Mesendoderm (in vitro differentiated cells): ENCODE measurements around the gene NINJ1.

Experiments used
- DNase-seq: peaks from one replicate; pipeline ENCODE4 v3.0.0; 2013
- H2AK5ac ChIP-seq: 2 replicates; pipeline ENCODE4 v1.6.1; 2013; ENCODE audit warnings: low read length, inconsistent platforms
- H2BK120ac ChIP-seq: 2 replicates; pipeline ENCODE4 v1.6.1; 2013; ENCODE audit warnings: low read depth, mild to moderate bottlenecking, low read length, moderate library complexity, mixed read lengths
- H2BK15ac ChIP-seq: replicated peaks from 2 replicates; pipeline ENCODE4 v1.6.1; 2013; ENCODE audit warnings: low read depth, mild to moderate bottlenecking, moderate library complexity
- H2BK5ac ChIP-seq: 2 replicates; pipeline ENCODE4 v1.6.1; 2013; ENCODE audit warnings: low read length, inconsistent platforms
- H3K18ac ChIP-seq: 2 replicates; pipeline ENCODE4 v1.6.1; 2013; ENCODE audit warnings: mild to moderate bottlenecking, low read length, mixed read lengths
- H3K23ac ChIP-seq: one replicate; pipeline ENCODE4 v1.6.1; 2013; ENCODE audit warnings: low read length
- H3K27ac ChIP-seq: 2 replicates; pipeline ENCODE4 v1.5.1; 2013; ENCODE audit warnings: low read depth, mild to moderate bottlenecking, inconsistent platforms, low read length, moderate library complexity
- H3K27me3 ChIP-seq: 2 replicates; pipeline ENCODE4 v1.6.1; 2013; ENCODE audit warnings: low read length, control low read depth, mild to moderate bottlenecking, inconsistent platforms; ENCODE audit not compliant: insufficient read depth, poor library complexity
- H3K36me3 ChIP-seq: 2 replicates; pipeline ENCODE4 v1.6.1; 2013; ENCODE audit warnings: low read length, inconsistent platforms; ENCODE audit not compliant: control insufficient read depth, insufficient read depth
- H3K4ac ChIP-seq: one replicate; pipeline ENCODE4 v1.6.1; 2013; ENCODE audit warnings: low read depth, mild to moderate bottlenecking, low read length, moderate library complexity
- H3K4me1 ChIP-seq: 2 replicates; pipeline ENCODE4 v1.6.1; 2013; ENCODE audit warnings: low read depth, low read length, inconsistent platforms; ENCODE audit not compliant: control insufficient read depth
- H3K4me2 ChIP-seq: 2 replicates; pipeline ENCODE4 v1.6.1; 2013; ENCODE audit warnings: low read length
- H3K4me3 ChIP-seq: 2 replicates; pipeline ENCODE4 v1.5.1; 2013; ENCODE audit warnings: mild to moderate bottlenecking, low read length
- H3K56ac ChIP-seq: one replicate; pipeline ENCODE4 v1.6.1; 2013; ENCODE audit warnings: low read length
- H3K79me1 ChIP-seq: 2 replicates; pipeline ENCODE4 v1.6.1; 2013; ENCODE audit warnings: low read length, inconsistent platforms
- H3K79me2 ChIP-seq: 2 replicates; pipeline ENCODE4 v1.6.1; 2013; ENCODE audit warnings: mild to moderate bottlenecking, low read length; ENCODE audit not compliant: control insufficient read depth, insufficient read depth
- H3K9ac ChIP-seq: 2 replicates; pipeline ENCODE4 v1.6.1; 2013; ENCODE audit warnings: low read length, inconsistent platforms
- H4K5ac ChIP-seq: one replicate; pipeline ENCODE4 v1.6.1; 2013; ENCODE audit warnings: low read length
- H4K8ac ChIP-seq: one replicate; pipeline ENCODE4 v1.6.1; 2013; ENCODE audit warnings: low read depth, mild to moderate bottlenecking, control low read depth, low read length, moderate library complexity
- WGBS: extraction: QIAGEN DNeasy Blood & Tissue Kit; methylation state at CpG from one replicate; pipeline ENCODE4 v1.1.7; 2013; ENCODE audit warnings: low lambda C conversion rate, missing lambda C conversion rate; ENCODE audit not compliant: insufficient coverage; ENCODE audit errors: extremely low coverage; 5-methylcytosine and 5-hydroxymethylcytosine counted together

NINJ1 gene

DNA sequence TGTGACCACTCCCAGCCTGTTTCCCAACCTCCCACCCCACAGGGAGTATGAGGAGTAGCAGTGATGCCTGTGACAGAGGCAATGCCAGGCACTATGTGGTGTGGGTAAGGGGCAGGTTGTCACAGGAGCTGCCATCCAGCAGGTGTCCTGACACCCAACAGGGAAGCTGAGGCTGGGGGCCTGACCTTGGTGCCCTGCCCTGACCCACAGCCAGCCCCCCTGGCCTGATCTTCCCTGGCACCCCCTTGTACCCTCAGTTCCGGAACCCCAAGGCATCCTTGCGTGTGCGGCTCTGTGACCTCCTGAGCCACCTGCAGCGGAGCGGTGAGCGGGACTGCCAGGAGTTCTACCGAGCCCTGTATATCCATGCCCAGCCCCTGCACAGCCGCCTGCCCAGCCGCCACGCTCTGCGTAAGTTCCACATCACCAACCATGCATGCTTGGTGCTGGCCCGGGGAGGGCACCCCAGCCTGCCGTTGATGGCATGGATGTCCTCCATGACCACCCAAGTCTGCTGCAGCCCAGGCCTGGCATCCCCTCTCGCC, 23.7 kb downstream of the NINJ1 start:
- Histone ChIP-seq H3K4me3 (no peak overlapping the region), H2AK5ac (no peak overlapping the region), H3K23ac (no peak overlapping the region), H3K9ac (no peak overlapping the region), H3K36me3 (no peaks in the 10 kb centered on the region), H3K18ac (no peak overlapping the region), H3K27ac (no peak overlapping the region), H4K5ac (no peak overlapping the region), H3K4me2 (no peak overlapping the region), H3K56ac (no peak overlapping the region), H3K4me1 (no peaks in the 10 kb centered on the region), H2BK5ac (no peak overlapping the region), H3K4ac (no peak overlapping the region), H3K27me3 (no peaks in the 10 kb centered on the region), H4K8ac (no peak overlapping the region), H2BK15ac (no peak overlapping the region), H3K79me2 (no peaks in the 10 kb centered on the region), H2BK120ac (no peak overlapping the region), H3K79me1 (no peaks in the 10 kb centered on the region)
- no CpG with 5 or more reads among the region's 14 CpGs for WGBS
- DNase-seq: no peak

DNA sequence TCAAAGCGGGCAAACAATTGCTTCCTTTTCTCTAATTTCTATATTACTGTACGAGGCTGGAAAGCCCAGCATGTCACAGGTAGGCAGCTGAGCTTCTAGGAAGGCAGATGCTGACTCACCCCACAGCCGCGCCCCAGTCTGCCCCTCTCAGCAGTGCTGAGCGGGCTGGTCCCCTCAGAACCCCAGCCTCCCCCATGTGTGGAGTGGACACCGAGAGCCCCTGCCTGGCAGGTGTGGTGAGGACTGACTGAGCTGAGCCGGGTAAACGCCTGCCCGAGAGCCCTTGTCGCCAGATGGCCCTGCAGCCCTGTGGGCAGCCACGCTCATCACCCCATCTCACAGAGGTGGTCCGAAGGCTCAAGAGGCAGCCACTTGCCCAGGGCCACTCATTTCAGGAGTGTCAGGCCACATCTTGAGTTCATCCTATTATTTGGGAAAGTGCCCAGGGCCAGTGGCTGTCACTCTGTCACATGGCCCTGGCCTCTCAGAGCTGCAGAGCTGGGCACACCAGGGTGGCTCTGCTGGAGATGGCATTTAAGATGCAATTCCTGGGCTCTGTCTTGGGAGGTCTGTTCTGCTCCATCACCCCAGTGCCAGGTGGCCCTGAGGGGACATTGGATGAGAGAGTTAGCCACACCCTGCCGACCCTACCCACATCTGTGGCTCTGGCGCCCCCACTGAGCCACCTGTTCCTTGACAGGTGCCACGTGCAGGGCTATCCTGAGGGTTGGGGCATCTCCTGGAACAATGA, 25.6 kb downstream of the NINJ1 start:
- no peaks in the 10 kb centered on the region for H3K79me1 ChIP-seq
- no peak overlapping the region for H3K56ac ChIP-seq
- H2AK5ac ChIP-seq: no peak overlapping the region
- H3K79me2 ChIP-seq: no peaks in the 10 kb centered on the region
- H4K5ac ChIP-seq: no peak overlapping the region
- H2BK5ac ChIP-seq: no peak overlapping the region
- H3K18ac ChIP-seq: no peak overlapping the region
- H3K4me1 ChIP-seq: no peaks in the 10 kb centered on the region
- WGBS: no CpG with 5 or more reads among the region's 15 CpGs
- H4K8ac ChIP-seq: no peak overlapping the region
- DNase-seq: no peak
- H3K27me3 ChIP-seq: no peaks in the 10 kb centered on the region
- no peak overlapping the region for H3K9ac ChIP-seq
- H3K27ac ChIP-seq: no peak overlapping the region
- no peak overlapping the region for H3K4me2 ChIP-seq
- no peaks in the 10 kb centered on the region for H3K36me3 ChIP-seq
- H3K23ac ChIP-seq: no peak overlapping the region
- H2BK15ac ChIP-seq: no peak overlapping the region
- no peak overlapping the region for H3K4ac ChIP-seq
- H3K4me3 ChIP-seq: no peak overlapping the region
- no peak overlapping the region for H2BK120ac ChIP-seq

DNA sequence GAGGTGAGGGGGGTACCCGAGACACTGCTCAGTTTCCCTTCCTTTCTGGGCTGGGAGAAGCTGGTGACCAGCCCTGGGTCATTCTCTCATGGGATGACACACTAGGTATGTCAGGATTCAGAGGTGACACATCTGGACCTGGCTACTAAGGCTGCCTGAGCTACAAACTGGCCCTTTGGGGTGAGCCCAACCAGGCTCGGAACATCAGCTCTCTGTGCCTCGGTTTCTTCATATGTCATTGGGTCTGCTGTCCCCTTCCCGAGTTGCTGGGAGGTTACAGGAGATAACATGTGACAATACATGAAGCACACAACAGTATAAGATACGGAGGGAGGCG, 26.3 kb downstream of the NINJ1 start:
- H3K4me2 ChIP-seq: no peak overlapping the region
- no peak for DNase-seq
- H2BK15ac ChIP-seq: no peak overlapping the region

GRCh38 chr9:93107151-93107824, 26.8 kb downstream of the NINJ1 start:
- H3K18ac ChIP-seq: no peak overlapping the region
- H3K79me2 ChIP-seq: no peaks in the 10 kb centered on the region
- no peak overlapping the region for H2BK5ac ChIP-seq
- H3K4me1 ChIP-seq: no peaks in the 10 kb centered on the region
- H4K5ac ChIP-seq: no peak overlapping the region
- no peak overlapping the region for H3K9ac ChIP-seq
- no peak overlapping the region for H2AK5ac ChIP-seq
- no peak overlapping the region for H2BK15ac ChIP-seq
- no peaks in the 10 kb centered on the region for H3K27me3 ChIP-seq
- H3K4me2 ChIP-seq: no peak overlapping the region
- WGBS: no CpG with 5 or more reads among the region's 14 CpGs
- H3K4ac ChIP-seq: no peak overlapping the region
- H3K4me3 ChIP-seq: no peak overlapping the region
- H3K56ac ChIP-seq: no peak overlapping the region
- no peak overlapping the region for H3K23ac ChIP-seq
- H2BK120ac ChIP-seq: no peak overlapping the region
- H4K8ac ChIP-seq: no peak overlapping the region
- DNase-seq: no peak
- H3K27ac ChIP-seq: no peak overlapping the region
- no peaks in the 10 kb centered on the region for H3K36me3 ChIP-seq
- H3K79me1 ChIP-seq: no peaks in the 10 kb centered on the region

More for the DNA sequence above, 26.3 kb downstream of the NINJ1 start:
- Histone ChIP-seq H3K79me2 (no peaks in the 10 kb centered on the region), H2AK5ac (no peak overlapping the region), H3K18ac (no peak overlapping the region), H3K4ac (no peak overlapping the region), H3K23ac (no peak overlapping the region), H4K5ac (no peak overlapping the region), H2BK120ac (no peak overlapping the region), H3K27me3 (no peaks in the 10 kb centered on the region), H3K4me3 (no peak overlapping the region), H3K36me3 (no peaks in the 10 kb centered on the region), H4K8ac (no peak overlapping the region), H3K79me1 (no peaks in the 10 kb centered on the region), H2BK5ac (no peak overlapping the region), H3K9ac (no peak overlapping the region), H3K4me1 (no peaks in the 10 kb centered on the region), H3K27ac (no peak overlapping the region), H3K56ac (no peak overlapping the region)
- WGBS: no CpG with 5 or more reads among the region's 6 CpGs

DNA sequence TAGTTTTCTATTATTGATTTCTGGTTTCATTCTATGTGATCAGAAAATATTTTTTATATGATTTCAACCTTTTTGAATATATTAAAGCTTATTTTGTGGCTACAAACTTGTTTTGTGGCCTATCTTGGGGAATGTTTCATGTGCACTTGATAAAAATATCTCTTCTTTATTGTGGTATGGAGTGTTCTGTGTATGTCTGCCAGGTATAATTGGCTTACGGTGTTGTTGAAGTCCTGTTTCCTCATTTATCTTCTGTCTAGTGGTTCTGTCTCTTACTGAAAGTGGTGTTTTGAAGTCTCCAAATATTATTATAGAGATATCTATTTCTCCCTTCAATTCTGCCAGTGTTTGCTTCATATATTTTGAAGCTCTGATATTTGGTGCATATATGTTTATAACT, 28.4 kb downstream of the NINJ1 start:
- WGBS: no CpG with 5 or more reads among the region's 1 CpG
- Histone ChIP-seq H3K27ac (no peak overlapping the region), H3K79me2 (no peaks in the 10 kb centered on the region), H3K56ac (no peak overlapping the region), H3K9ac (no peak overlapping the region), H2AK5ac (no peak overlapping the region), H3K79me1 (no peaks in the 10 kb centered on the region), H2BK15ac (no peak overlapping the region), H3K36me3 (no peaks in the 10 kb centered on the region), H3K27me3 (no peaks in the 10 kb centered on the region), H3K23ac (no peak overlapping the region), H3K4ac (no peak overlapping the region), H2BK120ac (no peak overlapping the region), H3K18ac (no peak overlapping the region), H4K5ac (no peak overlapping the region), H3K4me1 (no peaks in the 10 kb centered on the region), H4K8ac (no peak overlapping the region), H2BK5ac (no peak overlapping the region), H3K4me3 (no peak overlapping the region), H3K4me2 (no peak overlapping the region)
- no peak for DNase-seq
